ENCODE data around the gene PNPLA6.

DNA sequence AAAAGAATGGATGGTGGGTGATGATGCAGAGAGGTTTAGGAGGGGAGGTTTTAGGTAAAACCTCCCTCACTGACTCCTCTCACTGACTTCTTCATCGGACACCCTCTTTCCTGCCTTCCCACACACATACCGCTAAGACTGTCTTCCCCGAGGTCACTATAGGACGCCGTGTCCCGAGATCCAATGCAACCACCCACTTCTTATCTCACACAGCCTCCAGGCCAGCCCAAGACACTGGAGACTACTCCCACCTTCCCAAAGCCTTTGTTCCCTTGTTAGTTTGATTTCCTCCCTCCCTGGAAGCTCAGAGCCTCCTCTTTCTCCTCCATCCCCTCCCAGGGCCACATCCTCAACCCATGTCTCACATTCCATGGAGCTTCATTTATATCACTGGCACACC lies 43.7 kb downstream of the PNPLA6 start:
- TF ChIP-seq, protein P1, sequence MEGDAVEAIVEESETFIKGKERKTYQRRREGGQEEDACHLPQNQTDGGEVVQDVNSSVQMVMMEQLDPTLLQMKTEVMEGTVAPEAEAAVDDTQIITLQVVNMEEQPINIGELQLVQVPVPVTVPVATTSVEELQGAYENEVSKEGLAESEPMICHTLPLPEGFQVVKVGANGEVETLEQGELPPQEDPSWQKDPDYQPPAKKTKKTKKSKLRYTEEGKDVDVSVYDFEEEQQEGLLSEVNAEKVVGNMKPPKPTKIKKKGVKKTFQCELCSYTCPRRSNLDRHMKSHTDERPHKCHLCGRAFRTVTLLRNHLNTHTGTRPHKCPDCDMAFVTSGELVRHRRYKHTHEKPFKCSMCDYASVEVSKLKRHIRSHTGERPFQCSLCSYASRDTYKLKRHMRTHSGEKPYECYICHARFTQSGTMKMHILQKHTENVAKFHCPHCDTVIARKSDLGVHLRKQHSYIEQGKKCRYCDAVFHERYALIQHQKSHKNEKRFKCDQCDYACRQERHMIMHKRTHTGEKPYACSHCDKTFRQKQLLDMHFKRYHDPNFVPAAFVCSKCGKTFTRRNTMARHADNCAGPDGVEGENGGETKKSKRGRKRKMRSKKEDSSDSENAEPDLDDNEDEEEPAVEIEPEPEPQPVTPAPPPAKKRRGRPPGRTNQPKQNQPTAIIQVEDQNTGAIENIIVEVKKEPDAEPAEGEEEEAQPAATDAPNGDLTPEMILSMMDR (IDR thresholded peaks at IDR 0.05; ENCODE audit: low read depth, low read length), result no peak
- no peak for TF ChIP-seq EZH2phosphoT487 (IDR thresholded peaks at IDR 0.05; ENCODE audit: low read depth)
